Measurements from ENCODE around the gene NFATC2. TPM values are rescaled to one million over a fixed set of nuclear protein-coding genes. Genes with fewer than 3 reads are reported as not detected.

NFATC2 gene
- total RNA-seq, 4 donors from 2014 or later: 8.8 to 15.6 (median 13.0) TPM

DNA sequence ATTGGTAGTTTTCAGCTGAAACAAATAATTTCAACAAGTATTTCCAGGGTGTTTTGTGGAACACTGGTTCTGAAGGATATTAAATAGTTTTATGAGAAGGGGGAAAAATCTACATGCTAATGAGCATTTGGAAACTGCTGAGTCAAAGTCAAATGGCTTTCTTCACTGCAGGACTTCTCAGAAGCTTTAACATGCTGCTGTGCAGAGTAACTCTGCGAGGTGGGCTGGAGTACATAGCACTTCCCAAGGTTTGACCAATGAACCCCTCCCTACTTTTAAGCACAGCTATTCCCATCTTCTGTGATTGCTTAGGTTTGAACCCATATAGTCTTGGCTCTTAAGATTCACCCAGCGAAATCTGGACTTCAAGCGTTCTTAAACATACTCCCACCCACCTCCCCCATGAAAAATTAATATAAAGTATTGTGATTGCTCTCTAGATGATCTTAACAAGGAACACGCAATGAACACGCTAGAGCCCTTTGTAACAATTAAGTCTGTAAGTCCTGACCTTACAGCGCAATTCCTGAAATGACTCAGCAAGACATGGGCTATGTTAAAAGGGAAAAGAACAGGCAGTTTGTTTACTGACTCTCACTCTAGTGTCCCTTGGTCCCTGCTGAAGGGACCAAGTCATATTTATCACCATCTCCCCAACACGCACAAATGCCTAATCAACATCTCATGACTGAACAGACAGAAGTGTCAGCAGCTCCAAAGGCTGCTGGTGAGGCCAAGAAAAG is 105.2 kb downstream of the NFATC2 start:
- Histone ChIP-seq H3K27ac (replicated peaks in 1 of 4) (no peak overlapping the region), H3K9me3 (no peaks in the 10 kb centered on the region), H3K4me1 (no peaks in the 10 kb centered on the region), H3K27me3 (no peaks in the 10 kb centered on the region), H3K36me3 (peaks cover 0 to 32% (median 14%) of the 10 kb centered on the region in 4 donors), H3K4me3 (no peak overlapping the region)
- TF ChIP-seq POLR2AphosphoS5 (IDR thresholded peaks at IDR 0.05) (no peak), EP300 (IDR thresholded peaks at IDR 0.05) (no peak), POLR2A (IDR thresholded peaks at IDR 0.05; ENCODE audit: low read depth) (no peak)
- TF ChIP-seq, protein P1, sequence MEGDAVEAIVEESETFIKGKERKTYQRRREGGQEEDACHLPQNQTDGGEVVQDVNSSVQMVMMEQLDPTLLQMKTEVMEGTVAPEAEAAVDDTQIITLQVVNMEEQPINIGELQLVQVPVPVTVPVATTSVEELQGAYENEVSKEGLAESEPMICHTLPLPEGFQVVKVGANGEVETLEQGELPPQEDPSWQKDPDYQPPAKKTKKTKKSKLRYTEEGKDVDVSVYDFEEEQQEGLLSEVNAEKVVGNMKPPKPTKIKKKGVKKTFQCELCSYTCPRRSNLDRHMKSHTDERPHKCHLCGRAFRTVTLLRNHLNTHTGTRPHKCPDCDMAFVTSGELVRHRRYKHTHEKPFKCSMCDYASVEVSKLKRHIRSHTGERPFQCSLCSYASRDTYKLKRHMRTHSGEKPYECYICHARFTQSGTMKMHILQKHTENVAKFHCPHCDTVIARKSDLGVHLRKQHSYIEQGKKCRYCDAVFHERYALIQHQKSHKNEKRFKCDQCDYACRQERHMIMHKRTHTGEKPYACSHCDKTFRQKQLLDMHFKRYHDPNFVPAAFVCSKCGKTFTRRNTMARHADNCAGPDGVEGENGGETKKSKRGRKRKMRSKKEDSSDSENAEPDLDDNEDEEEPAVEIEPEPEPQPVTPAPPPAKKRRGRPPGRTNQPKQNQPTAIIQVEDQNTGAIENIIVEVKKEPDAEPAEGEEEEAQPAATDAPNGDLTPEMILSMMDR (IDR thresholded peaks at IDR 0.05): no peak
- intact Hi-C loops (cut with DNase I): no loop called here
- DNase-seq (ENCODE audit: extremely low spot score): no peak
- WGBS: 96% methylated on average over 7 of the region's 7 CpGs

DNA sequence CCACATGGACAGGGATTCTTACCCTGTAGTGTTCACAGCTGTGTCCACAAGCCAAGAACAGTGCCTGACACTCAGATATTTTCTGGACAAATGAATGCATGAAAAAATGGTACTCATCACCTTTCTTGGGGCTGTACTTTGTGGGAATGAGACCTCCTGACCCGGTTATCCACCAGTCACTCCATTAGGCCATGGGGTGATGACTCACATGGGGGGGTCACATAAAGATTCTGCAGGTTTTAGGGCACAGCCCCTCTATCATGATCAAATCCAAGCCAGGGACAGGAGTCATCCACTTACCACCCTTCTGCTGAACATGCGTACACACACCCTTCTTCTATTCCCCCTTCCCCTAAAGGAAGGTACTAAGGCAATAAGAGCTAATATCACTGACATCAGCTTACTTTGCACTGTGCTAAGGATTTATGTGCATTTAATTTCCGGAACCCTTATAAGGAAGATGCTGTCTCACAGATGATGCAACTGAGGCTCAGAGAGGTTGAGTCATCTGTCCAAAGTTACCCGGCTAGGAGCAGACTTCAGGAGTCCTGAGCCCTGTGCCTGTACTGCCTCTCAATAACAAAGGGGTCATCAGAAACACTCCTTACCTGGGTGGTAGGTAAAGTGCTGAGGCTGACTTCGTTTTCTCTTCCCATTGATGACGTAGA is 107.8 kb downstream of the NFATC2 start:
- no peak for DNase-seq (ENCODE audit: extremely low spot score)
- intact Hi-C loops (cut with DNase I): no loop called here
- Histone ChIP-seq H3K9me3 (no peaks in the 10 kb centered on the region), H3K27ac (replicated peaks in 1 of 4) (no peak overlapping the region), H3K4me3 (no peak overlapping the region), H3K27me3 (no peaks in the 10 kb centered on the region), H3K4me1 (no peaks in the 10 kb centered on the region), H3K36me3 (peaks cover 0 to 40% (median 22%) of the 10 kb centered on the region in 4 donors)
- WGBS: 93% methylated on average over 6 of the region's 6 CpGs
- TF ChIP-seq, protein P1 (IDR thresholded peaks at IDR 0.05): no peak
- TF ChIP-seq POLR2AphosphoS5 (IDR thresholded peaks at IDR 0.05) (no peak), EP300 (IDR thresholded peaks at IDR 0.05) (no peak), POLR2A (IDR thresholded peaks at IDR 0.05; ENCODE audit: low read depth) (no peak)

DNA sequence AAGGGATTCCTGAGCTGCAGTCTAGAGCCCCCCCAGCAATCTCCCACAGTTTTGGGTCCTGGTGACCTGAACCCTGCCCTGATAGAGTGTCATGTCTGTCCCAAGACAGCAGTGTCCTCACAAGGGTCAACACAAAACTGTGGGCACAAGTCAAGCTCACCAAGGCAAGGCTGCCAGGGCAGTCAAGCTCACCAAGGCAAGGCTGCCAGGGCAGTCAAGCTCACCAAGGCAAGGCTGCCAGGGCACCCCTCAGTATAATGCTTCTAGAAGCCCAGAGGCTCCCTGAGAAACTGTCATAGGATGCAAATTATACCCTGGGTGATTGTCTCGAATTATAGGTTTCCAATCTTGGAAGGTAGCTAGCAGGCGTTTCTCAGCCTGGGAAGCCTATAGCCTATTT is 108.5 kb downstream of the NFATC2 start:
- H3K27me3 ChIP-seq: no peaks in the 10 kb centered on the region
- H3K36me3 ChIP-seq: peaks cover 0 to 40% (median 22%) of the 10 kb centered on the region in 4 donors
- DNase-seq (ENCODE audit: extremely low spot score): no peak
- H3K9me3 ChIP-seq: no peaks in the 10 kb centered on the region
- H3K4me1 ChIP-seq: peaks cover 0 to 2% (median under 1%) of the 10 kb centered on the region in 4 donors
- TF ChIP-seq POLR2A (IDR thresholded peaks at IDR 0.05; ENCODE audit: low read depth) (no peak), EP300 (IDR thresholded peaks at IDR 0.05) (no peak), POLR2AphosphoS5 (IDR thresholded peaks at IDR 0.05) (no peak)
- TF ChIP-seq, protein P1 (IDR thresholded peaks at IDR 0.05): no peak
- intact Hi-C loops (cut with DNase I): no loop called here
- no peak overlapping the region for H3K27ac ChIP-seq (replicated peaks in 1 of 4)
- H3K4me3 ChIP-seq: no peak overlapping the region
- WGBS: 93% methylated on average over 2 of the region's 2 CpGs

DNA sequence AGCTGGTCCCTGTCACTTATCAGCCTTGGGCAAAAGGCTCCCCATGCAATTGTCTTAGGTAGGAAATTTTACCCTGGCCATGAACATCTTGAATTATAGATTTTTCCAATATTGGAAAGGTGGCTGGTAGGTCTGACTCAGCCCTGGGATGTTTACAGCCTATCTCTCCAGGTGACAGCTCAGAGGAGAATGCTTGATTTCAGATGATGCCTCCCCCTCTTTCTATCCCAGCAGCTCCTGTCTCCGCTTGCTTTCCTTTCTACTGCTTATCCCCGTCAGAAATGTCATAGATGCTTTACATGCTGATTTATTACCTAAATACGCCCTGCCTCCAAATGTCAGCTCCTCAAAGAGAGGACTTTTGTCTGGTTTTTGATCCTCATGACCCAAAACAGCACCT is 109.6 kb downstream of the NFATC2 start:
- Histone ChIP-seq H3K27me3 (no peaks in the 10 kb centered on the region), H3K27ac (replicated peaks in 1 of 4) (no peak overlapping the region), H3K4me1 (peaks cover 10 to 14% (median 11%) of the 10 kb centered on the region in 4 donors), H3K36me3 (peaks cover 0 to 40% (median 22%) of the 10 kb centered on the region in 4 donors), H3K9me3 (no peaks in the 10 kb centered on the region), H3K4me3 (no peak overlapping the region)
- WGBS: 94% methylated on average over 3 of the region's 3 CpGs
- intact Hi-C loops (cut with DNase I): no loop called here
- no peak for DNase-seq (ENCODE audit: extremely low spot score)
- TF ChIP-seq POLR2AphosphoS5 (IDR thresholded peaks at IDR 0.05) (no peak), EP300 (IDR thresholded peaks at IDR 0.05) (no peak), POLR2A (IDR thresholded peaks at IDR 0.05; ENCODE audit: low read depth) (no peak)
- TF ChIP-seq, protein P1 (IDR thresholded peaks at IDR 0.05): no peak

Data from esophagus muscularis mucosa (tissue), 4 donors.